Panc1 (cell line): ENCODE measurements around the gene PXYLP1.

Experiments
- CTCF ChIP-seq: fragments of 450-650 bp; IDR thresholded peaks from 2 replicates; pipeline ENCODE4 v1.5.1; 2017; ENCODE audit warnings: mild to moderate bottlenecking
- POLR2AphosphoS5 ChIP-seq: IDR thresholded peaks from 2 replicates; pipeline ENCODE4 v1.6.1; 2012; ENCODE audit warnings: mild to moderate bottlenecking, low read depth, low read length, moderate library complexity
- TF ChIP-seq, protein P1 (sequence below), 2 experiments: IDR thresholded peaks; 2 replicates each; pipeline ENCODE4 v1.6.1; 2011 to 2012; ENCODE audit warnings: low read depth in 2 of 2, control low read depth in 1 of 2, low read length in 1 of 2, mild to moderate bottlenecking in 1 of 2, moderate library complexity in 1 of 2; ENCODE audit not compliant: insufficient read depth in 1 of 2

- no peak for TF ChIP-seq CTCF
- no peak for TF ChIP-seq POLR2AphosphoS5
- TF ChIP-seq, protein P1, sequence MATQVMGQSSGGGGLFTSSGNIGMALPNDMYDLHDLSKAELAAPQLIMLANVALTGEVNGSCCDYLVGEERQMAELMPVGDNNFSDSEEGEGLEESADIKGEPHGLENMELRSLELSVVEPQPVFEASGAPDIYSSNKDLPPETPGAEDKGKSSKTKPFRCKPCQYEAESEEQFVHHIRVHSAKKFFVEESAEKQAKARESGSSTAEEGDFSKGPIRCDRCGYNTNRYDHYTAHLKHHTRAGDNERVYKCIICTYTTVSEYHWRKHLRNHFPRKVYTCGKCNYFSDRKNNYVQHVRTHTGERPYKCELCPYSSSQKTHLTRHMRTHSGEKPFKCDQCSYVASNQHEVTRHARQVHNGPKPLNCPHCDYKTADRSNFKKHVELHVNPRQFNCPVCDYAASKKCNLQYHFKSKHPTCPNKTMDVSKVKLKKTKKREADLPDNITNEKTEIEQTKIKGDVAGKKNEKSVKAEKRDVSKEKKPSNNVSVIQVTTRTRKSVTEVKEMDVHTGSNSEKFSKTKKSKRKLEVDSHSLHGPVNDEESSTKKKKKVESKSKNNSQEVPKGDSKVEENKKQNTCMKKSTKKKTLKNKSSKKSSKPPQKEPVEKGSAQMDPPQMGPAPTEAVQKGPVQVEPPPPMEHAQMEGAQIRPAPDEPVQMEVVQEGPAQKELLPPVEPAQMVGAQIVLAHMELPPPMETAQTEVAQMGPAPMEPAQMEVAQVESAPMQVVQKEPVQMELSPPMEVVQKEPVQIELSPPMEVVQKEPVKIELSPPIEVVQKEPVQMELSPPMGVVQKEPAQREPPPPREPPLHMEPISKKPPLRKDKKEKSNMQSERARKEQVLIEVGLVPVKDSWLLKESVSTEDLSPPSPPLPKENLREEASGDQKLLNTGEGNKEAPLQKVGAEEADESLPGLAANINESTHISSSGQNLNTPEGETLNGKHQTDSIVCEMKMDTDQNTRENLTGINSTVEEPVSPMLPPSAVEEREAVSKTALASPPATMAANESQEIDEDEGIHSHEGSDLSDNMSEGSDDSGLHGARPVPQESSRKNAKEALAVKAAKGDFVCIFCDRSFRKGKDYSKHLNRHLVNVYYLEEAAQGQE (IDR thresholded peaks at IDR 0.05; ENCODE audit: insufficient read depth in 1 of 2, low read depth in 2 of 2, low read length in 1 of 2): no peak
Observed at GRCh38 chr3:141266797-141267555, 35.4 kb downstream of the PXYLP1 start.
